GM18498 (cell line): Measurements from ENCODE around the gene CCDC177.

ENCODE experiments used
- ATAC-seq: cut with Tn5 transposase; IDR thresholded peaks from one replicate; pipeline ENCODE4 v1.9.1; 2021; ENCODE audit warnings: mild to moderate bottlenecking, moderate library complexity; ENCODE audit not compliant: unreplicated experiment

The CCDC177 gene

DNA sequence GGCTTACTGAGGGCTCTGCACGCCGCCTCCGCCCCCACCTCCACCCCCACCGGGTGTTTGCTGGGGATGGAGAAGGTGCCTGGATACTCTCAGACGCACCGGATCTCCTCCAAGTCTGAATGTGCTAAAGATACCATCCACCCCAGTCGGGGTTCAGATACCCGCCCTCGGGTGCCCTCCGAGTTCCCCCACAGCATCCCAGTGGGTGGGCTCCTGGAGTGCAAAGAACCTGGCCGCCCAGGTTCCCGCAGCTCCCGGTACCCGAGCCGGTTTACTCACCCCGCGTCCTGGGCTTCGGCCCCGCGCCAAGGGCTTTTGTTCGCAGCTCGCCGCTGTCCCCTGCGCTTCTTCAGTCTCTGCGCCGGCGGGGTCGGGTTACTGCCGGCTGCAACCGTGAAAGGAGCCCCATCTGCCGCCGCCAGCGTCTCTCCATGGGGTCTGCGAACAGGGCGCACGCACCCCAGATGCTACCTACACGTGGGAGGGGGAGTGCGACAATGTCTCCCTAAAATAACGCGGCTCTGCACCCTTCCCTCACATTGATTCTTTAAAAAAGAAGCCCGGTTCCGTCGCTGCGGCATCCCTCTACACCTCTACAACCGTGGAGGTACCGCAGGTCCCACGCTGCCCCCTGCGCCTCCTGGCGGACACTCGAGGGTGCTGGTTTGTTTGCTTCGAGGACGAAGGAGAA, at the start of gene CCDC177:
Gene CCDC177 (minus strand): TSS at position 609 of the 691 bp plus-strand sequence. CDS start 1,249 bp downstream, outside the sequence.
- ATAC-seq = peak; percentile 72

GRCh38 chr14:69624136-69624535, 49.5 kb upstream of the CCDC177 start:
- no peak for ATAC-seq

DNA sequence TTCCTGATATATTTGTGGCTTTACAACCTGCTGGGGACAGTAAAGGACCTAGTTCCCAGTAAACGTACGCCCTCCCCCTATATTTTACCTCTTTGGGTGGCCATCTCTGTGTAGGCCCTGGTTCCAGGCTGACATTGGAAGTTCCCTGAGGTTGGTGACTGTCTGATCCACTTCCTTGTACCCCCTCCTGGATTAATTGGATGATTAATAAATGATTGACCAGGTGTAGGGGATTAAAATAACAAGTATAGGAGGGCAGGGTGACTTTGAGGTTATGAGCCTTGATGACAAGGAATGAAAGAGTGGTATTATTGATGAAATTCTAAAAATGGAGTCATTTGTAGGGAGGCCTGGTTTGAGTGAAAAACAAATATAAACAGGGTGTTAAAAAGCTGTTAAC, 46.3 kb upstream of the CCDC177 start:
- no peak for ATAC-seq

DNA sequence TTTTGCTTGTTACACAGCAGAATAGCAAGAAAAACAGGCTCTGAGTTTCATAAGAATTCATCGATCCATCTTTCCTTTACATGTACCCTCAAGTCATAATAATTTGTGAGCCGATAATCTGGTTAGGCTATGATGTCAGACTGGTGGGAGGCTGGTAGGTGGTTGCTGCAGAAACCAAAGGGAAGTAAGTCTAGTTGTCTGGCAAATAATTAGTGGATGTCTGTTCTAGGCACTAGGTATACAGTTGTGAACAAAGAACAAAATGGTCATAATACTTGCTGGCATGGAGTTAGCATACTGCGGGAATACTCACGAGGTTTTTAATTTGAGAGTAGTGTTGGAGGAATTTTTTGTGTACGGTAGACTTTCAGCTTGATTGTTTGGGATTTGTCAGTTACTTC, 45.5 kb upstream of the CCDC177 start:
- no peak for ATAC-seq

GRCh38 chr14:69619012-69619411, 44.3 kb upstream of the CCDC177 start:
- no peak for ATAC-seq

DNA sequence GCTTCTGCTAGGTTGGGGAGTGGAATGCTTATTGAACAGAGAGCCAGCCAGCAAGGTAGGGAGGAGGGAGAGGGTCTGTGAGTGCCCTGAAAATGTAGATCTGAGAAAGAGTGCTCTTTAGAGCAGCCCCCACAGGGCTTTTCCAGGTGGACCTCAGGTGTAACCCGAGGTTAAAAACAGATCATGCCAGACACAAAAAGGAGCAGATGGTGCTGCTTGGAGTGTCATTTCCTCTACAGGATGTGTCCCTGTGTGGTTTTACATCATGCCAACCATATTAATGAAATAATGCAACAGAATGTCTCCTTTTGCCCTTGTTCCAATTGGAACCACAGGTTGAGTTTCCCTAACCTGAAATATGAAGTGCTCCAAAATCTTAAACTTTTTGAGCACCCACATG, 43.1 kb upstream of the CCDC177 start:
- no peak for ATAC-seq

GRCh38 chr14:69616408-69616773, 41.7 kb upstream of the CCDC177 start:
- ATAC-seq = no peak

DNA sequence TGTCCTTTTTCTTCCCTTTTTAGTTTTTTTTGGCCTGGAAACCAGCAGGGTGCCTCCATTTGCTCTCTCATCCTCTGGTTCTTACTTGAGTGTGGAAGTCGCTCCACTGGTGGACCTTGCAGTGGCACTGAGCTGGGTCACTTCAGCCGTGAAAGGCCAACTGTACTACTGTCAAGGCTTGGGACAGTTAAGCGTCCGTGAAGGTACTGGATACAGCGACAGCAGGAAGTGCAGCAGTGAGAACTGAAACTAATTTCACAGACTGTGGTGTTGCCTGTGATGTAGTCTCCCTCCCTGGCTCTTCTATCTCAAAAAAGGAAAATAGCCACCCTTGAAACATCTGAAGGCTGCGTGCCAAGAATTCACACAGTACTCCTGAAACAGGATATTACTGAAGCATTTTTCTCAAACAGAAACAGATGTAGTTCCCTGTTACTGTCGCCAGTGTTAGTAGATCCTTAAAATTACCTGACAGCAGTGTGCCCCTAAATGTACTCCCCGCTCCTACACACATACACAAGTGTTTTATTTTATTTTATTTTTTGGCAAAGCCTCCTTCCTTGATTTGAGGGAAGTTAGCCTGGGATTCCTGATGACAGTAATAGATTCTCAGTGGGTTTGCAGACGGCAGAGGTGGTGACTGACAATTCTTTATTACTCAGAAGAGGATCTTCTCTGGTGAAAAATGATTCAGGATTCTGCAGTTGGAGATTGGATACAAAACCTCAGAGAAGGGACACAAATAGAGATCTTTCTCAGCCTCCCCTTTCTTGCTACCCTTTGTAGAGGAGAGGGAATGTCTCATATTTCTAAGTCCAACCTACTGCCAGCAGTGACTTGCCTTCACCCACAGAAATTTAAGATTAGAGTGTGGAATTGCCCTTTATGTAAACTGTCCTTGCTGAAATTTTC, 41.1 kb upstream of the CCDC177 start:
- ATAC-seq = peak; percentile 53

DNA sequence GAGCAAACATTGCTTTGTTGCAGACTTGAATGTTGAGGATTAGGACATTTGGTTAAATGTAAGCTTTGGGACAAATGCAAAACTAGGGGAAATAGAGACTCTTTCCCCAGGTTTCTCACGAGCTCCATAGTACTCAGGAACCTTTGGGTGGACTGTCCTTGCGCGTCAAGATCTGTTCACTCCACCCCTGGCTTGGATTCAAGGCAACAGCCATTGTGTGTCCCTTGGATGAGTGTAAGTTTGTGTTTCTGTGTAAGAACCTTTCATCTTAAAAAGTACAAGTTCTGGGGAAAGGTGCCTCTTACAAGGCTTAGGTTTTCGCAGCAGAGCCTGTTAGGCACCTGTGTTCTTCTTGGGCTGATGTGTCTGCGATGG, 40.4 kb upstream of the CCDC177 start:
- ATAC-seq = peak; percentile 1

GRCh38 chr14:69614592-69614991, 39.9 kb upstream of the CCDC177 start:
- no peak for ATAC-seq

- no peak for ATAC-seq
Observed at GRCh38 chr14:69613312-69614073, 38.8 kb upstream of the CCDC177 start.

DNA sequence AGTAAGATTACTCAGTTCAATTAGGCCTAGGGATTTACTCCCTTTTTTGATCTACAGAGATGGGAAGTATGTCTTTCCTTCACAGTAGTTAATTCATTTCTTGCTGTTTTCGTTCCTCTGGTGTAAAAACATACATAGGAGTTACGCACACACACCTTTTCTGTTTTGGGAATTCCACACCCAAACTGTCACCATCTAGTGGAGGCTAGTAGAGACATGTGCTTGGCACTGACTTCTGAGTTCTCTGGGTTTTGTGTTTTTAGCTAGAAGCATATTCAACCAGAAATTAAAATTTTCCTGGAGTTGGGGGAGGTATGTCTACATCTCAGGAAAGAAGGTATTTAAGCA, 38.1 kb upstream of the CCDC177 start:
- ATAC-seq = no peak

GRCh38 chr14:69612014-69612782, 37.5 kb upstream of the CCDC177 start:
- peak; percentile 20 for ATAC-seq

DNA sequence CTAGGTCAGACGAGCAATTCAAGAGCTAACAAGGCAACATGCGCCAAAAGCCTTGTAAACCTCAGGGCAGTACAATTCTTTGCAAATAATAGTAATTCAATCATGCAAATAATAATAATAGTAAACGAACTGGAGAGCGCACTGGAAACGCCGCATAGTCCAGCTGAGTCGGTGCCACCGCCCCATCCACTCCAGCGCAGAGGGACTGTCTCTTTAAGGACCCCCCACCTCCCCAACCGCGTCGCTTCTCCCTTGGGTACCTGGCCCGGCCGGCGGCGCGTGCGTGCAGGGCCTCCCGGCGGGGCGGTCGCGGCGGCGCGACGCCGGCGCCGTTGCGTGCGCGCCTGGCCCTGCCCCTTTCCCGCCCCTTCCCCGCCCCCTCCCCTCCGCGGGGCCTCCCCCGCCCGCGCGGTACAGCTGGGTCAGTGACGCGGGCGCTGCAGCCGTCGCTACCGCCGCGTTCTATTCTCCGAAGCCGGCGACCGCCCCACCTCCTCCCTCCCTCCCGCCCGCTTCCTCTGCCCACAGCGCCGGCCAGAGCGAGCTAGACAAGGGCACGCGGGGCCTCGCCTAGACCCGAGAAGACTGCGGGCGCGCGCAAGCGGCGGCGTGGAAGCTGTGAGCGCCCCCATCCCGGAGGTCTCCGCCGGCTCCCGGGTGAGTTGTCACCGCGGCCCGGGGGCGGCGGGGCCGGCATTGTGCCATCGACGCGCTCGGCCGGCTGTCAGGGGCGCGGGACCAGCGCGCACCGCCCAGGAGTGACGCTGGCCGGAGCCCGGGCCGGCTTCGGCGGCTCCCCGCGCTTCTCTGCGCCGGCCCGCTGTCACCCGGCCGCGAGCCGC, 36.7 kb upstream of the CCDC177 start, which contains the start of gene SUSD6:
Gene SUSD6 (plus strand): TSS at position 425 of the 842 bp plus-strand sequence. CDS start 46,997 bp downstream, outside the sequence.
- ATAC-seq = peak; percentile 70

GRCh38 chr14:69610874-69611171, 36.2 kb upstream of the CCDC177 start:
- no peak for ATAC-seq

DNA sequence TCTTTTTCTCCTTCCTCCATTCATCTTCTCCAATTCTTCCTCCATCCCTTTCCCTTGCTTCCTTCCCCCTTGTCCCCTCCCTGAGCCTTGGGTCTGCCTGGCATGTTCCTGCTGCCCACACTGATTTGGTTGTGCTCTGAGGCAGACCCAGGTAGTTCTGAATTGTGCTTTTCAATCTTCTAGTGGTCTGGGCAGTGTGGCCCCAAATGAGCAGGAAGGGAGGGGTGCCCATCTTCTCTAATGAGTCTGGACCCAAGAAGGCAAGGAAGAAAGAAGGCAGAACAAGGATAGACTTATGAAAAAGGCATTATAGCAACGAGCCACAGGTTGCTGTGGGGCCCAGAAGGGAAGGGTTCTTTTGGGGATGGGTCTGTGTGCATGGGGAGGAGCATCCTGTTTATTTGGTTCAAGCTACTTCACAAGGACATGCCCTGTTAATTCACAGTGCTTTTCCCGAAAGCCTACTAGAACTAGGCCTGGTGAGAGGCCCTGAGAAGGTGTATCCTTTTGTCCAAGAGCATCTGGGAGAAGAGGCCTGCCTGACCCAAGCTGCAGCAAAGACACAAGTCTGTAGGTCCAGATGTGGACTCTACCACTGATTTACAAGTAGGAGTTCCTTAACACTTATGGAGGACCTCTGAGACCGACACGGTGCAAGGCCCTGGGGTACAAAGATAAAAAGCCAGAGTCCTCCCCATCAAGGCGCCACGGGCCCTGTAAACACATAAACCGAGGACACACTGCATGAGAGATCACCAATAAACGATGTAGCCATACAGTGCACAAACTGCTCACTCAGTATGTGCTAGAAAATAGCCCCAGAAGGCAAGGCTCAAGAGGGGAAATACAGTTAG, 35.6 kb upstream of the CCDC177 start:
- no peak for ATAC-seq

DNA sequence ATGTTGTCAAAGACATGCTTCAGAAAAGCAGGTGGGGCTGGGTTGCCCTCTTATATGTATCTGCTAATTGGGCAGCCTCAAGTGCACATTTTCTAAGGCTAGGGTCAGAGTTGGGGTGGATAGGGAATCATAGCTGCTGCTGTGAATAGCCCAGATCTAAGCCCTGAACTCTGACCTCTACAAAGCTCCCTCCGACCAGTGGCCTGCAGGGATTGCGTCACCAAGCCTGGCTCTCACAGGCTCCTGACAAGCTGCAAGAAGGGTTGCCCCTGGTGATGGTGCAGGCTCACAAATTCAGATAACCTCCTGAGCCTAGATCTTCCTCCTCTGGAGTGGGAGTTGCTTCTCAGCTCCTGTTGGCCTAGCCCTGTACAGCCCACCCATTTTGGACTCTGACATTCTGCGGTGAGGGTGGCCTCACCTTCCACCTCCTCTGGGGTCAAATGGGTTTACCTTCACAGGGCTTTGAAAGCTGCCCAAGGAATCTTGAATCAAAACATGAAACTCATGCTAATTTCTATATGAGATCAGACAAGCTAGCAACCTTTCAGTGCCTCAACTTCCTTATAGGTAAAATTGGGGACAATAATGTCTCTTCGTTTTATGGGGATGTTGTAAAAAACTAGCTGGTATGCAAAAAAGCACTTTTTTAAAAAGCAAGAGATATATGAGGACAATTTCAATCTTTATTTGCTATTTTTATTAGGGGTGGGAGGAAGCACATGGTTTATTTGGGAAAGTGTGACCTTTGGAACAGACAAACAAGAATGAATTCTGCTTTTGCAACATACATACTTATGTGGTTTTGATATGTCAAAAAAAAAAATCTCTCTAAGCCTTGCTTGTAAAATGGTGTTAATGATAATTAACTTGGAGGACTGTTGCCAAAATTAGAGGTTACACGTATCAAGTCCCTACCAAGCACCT, 31.9 kb upstream of the CCDC177 start:
- no peak for ATAC-seq

DNA sequence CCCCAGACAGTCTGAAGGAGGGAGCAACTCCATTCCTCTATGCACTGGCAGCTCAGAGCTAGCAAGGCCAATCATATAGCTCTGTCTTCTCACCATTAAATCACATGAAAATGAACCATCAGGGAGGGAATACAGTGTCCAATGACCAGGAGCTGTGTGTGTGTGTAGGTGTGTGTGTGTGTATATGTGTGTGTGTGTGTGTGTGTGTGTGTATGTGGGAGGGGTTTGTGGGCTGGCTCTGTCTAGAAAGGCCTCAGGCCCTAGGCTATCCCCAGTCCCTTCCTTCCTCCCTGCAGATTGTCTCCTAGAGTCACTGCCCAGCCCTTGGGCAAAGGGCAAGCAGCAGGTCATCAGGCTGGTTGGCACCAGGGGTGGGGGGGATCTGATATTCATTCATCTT, 31.1 kb upstream of the CCDC177 start:
- no peak for ATAC-seq
